Body of pancreas (tissue), 4 donors: ENCODE measurements around the gene P3H4. TPM values are rescaled to one million over a fixed set of nuclear protein-coding genes. Genes with fewer than 3 reads are reported as not detected.

Experiments used
- ATAC-seq: fragments of 150-250 bp; one replicate; pipeline ENCODE4 v1.9.1; 2016
- DNase-seq, 4 donors: peaks; one replicate each; pipeline ENCODE4 v3.0.0-alpha.2; 2019
- H3K27ac ChIP-seq, 4 donors: fragments of 200-600 bp; sonication (generic); 1 replicate in 3 of 4; 2 replicates in 1 of 4; pipeline versions ENCODE4 v1.5.1 to v1.6.1; 2016 to 2019; ENCODE audit warnings: mild to moderate bottlenecking in 1 of 4, mixed read lengths in 1 of 4, moderate library complexity in 1 of 4
- H3K27me3 ChIP-seq, 2 donors: fragments of 200-600 bp; sonication (generic); one replicate each; pipeline ENCODE4 v1.6.0; 2016; ENCODE audit warnings: mild to moderate bottlenecking in 1 of 2
- H3K36me3 ChIP-seq, 2 donors: fragments of 200-600 bp; sonication (generic); replicated peaks in 1 of 2; 2 replicates each; pipeline ENCODE4 v1.5.1; 2016; ENCODE audit warnings: low read depth in 2 of 2; ENCODE audit not compliant: insufficient read depth in 1 of 2
- H3K4me1 ChIP-seq: fragments of 200-600 bp; sonication (generic); one replicate; pipeline ENCODE4 v1.6.0; 2016
- H3K4me3 ChIP-seq, 2 donors: fragments of 200-600 bp; sonication (generic); 1 replicate in 1 of 2; 2 replicates in 1 of 2; pipeline ENCODE4 v1.5.1; 2016 to 2019
- H3K9me3 ChIP-seq, 3 donors: fragments of 200-600 bp; sonication (generic); 1 replicate in 2 of 3; 2 replicates in 1 of 3; pipeline ENCODE4 v1.5.1; 2016
- POLR2A ChIP-seq, 3 donors: fragments of 450-650 bp; IDR thresholded peaks; one replicate each; pipeline ENCODE4 v1.6.1; 2016; ENCODE audit warnings: antibody characterized with exemption in 3 of 3, mild to moderate bottlenecking in 2 of 3
- WGBS, 2 donors: methylation state at CpG; one replicate each; pipeline ENCODE4 v1.1.5; 2017; 5-methylcytosine and 5-hydroxymethylcytosine counted together
- intact Hi-C: fragments of 100-400 bp; cut with DNase I; formaldehyde crosslinking; loops from one replicate; pipeline ENCODE4 v1.15.1; 2023
- total RNA-seq, 2 donors: library from RNA; depleted of rRNA; stranded (reverse); fragments of >200 nt; gene quantifications; one replicate each; pipeline ENCODE4 v1.1.0, GENCODE V29; 2016
- TF ChIP-seq, protein P1 (sequence below), 7 experiments: fragments of 450-650 bp in 4 of 7; fragments of 200-600 bp in 3 of 7; sonication (generic) in 3 of 7; IDR thresholded peaks; one replicate each; pipeline ENCODE4 v1.5.1; 2016 to 2019; ENCODE audit warnings: antibody characterized with exemption in 7 of 7

Gene P3H4
- total RNA-seq, 2 donors from 2014 or later, result 18.4 to 22.7 TPM

DNA sequence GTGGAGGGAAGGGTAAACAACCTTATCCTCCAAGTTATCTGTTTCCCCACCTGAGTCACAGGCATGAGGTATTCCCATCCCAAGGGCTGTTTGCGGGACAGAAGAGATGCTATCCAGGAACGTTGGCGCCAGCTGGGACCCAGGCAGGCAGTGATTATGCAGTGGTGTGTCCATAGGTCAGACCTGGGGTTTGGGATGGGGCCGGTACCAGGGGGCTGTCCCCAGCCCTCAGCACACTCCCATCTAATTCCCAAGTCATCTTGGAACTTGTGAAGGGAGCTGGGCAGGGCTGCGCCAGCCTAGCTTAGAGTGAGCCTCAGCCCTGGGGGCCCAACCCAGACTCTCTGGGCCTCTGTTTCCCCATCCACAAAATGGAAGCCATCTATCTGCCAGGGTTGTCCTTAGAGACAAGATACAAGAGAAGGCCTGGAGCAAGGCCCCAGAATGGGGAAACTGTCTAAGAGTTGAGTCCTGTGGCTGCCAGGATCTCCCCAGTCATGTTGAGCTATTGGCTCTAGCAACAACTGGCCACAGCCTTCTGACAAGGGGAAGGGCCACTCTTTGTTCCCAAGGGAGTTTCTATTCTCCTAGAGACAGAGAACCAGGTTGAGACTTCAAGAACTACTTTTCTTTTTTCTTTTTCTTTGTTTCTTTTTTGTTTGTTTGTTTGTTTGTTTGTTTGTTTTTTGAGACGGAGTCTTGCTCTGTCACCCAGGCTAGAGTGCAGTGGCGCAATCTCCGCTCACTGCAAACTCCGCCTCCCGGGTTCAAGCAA is 15.4 kb downstream of the P3H4 start:
- H3K27me3 ChIP-seq, result no peaks in the 10 kb centered on the region
- DNase-seq (no peak), ATAC-seq (no peak)
- no peaks in the 10 kb centered on the region for H3K9me3 ChIP-seq
- no peak overlapping the region for H3K27ac ChIP-seq
- peaks cover 27% of the 10 kb centered on the region for H3K4me1 ChIP-seq
- H3K4me3 ChIP-seq, result no peak overlapping the region
- TF ChIP-seq, protein P1, sequence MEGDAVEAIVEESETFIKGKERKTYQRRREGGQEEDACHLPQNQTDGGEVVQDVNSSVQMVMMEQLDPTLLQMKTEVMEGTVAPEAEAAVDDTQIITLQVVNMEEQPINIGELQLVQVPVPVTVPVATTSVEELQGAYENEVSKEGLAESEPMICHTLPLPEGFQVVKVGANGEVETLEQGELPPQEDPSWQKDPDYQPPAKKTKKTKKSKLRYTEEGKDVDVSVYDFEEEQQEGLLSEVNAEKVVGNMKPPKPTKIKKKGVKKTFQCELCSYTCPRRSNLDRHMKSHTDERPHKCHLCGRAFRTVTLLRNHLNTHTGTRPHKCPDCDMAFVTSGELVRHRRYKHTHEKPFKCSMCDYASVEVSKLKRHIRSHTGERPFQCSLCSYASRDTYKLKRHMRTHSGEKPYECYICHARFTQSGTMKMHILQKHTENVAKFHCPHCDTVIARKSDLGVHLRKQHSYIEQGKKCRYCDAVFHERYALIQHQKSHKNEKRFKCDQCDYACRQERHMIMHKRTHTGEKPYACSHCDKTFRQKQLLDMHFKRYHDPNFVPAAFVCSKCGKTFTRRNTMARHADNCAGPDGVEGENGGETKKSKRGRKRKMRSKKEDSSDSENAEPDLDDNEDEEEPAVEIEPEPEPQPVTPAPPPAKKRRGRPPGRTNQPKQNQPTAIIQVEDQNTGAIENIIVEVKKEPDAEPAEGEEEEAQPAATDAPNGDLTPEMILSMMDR (IDR thresholded peaks at IDR 0.05), result no peak
- TF ChIP-seq POLR2A (IDR thresholded peaks at IDR 0.05), result no peak
- 83 to 84% methylated on average over 8 to 10 of the region's 10 CpGs for WGBS, 2 donors
- intact Hi-C loops, result no loop called here
- no peaks in the 10 kb centered on the region for H3K36me3 ChIP-seq

DNA sequence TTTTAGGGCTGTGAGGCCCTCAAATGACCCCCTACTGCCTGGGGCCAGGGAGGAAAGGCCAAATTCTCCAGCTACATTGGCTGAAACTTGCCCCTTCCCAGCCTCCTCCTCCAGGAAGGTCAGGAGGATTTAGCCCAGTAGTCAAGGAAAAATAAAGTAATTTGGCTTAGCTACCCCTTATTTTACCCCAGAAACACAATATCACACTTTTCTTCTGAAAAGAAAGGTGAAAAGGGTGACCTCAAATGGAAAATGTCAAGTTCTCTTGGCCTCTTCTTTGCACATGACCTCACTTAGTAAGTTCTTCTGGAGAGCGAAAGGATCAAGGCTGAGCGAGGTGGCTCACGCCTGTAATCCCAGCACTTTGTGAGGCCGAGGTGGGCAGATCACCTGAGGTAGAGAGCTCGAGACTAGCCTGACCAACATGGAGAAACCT is 17.2 kb downstream of the P3H4 start:
- no peak for ATAC-seq
- 95 to 97% methylated on average over 5 of the region's 5 CpGs for WGBS, 2 donors

DNA sequence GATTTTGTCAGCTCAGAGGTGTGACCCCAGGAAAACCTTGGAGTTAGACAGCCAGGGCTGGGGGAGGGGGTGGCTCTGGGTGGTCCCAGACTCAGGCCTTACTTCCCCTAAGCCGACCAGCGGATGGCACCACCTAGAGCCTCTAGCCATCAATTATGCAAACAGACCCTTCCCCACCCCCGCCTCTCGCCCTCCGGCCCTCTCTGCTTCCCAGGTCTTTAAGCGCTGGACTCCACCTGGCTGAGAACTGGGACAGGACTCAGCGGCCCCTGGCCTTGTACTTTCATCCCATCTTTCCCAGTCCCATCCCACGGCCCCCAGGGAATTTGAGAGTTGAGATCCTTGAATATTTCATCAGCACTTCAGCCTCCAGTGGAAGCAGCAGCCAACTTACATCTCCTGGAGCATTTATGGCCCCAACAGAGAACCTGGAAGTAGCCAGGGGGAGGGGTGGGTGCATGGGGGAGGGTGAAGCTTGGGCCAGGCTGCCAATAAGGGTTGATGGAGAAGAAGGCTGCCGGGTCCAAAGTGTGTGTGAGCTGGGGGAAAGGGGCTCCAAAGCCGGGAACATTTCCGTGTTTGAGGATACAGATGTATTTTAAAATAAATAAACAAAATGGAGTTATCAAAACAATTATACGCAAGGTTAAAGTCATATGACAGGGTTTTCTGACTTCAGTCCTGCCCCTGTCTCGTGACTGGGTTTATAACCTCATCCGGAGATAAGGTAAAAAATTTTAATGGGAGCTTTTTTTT is 17.8 kb downstream of the P3H4 start:
- H3K4me3 ChIP-seq, result no peak overlapping the region
- 69 to 75% methylated on average over 14 of the region's 14 CpGs for WGBS, 2 donors

More for the DNA sequence above, 17.2 kb downstream of the P3H4 start:
- intact Hi-C loops, result no loop called here
- Histone ChIP-seq H3K9me3 (no peaks in the 10 kb centered on the region), H3K4me1 (peaks cover 20% of the 10 kb centered on the region), H3K27me3 (no peaks in the 10 kb centered on the region), H3K4me3 (no peak overlapping the region), H3K27ac (peak overlapping the region in 3 of 4 donors; percentile 2 to 85 (median 79)), H3K36me3 (no peaks in the 10 kb centered on the region)
- no peak for DNase-seq
- TF ChIP-seq, protein P1 (IDR thresholded peaks at IDR 0.05), result no peak
- TF ChIP-seq POLR2A (IDR thresholded peaks at IDR 0.05), result no peak

DNA sequence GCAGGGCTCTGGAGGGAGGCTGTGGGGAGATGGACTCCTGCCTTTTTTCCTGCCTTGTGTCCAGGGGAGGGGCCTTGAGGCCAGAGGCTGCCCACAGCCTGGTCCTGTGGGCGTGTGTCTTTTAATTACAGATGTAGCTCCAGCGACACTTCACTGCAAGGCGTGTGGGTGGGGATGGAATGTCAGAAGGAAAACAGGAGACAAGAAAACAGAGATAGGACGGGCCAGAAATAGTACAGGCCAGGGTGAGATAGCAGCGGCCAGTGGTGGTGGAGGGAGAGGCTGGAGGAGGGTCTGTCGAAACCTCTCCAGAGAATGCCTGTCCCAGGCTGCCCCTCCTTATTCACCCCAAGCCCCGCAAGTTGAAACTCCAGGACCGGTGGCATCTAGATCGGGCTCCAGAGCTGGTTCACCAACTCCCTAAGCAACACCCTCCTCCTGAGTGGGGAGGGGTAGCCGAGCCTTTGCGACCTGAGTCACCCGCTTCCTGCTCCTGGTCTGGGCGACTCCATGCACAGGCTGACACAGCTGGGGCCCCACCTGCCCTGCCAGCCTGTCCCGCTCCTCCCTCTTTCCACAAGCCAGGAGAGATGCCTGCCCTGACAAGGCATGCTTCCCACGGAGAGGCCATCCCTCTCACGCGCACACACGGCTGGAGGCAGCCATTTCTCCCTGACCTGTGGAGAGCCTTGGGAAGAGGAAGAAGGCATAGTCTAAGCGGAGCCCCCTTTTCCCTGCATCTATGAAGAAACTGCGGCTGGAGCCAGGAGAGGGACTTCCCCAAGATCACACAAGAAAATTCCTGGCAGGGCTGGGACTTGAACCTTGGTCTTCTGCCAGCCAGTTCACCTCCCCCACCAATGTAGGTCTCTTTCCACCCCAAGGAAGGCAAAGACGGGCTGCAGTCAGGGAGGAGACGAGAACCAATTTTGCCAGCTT is 18.6 kb downstream of the P3H4 start:
- intact Hi-C loops, result no loop called here
- no peaks in the 10 kb centered on the region for H3K9me3 ChIP-seq
- peak overlapping the region; percentile 52 to 85 (median 78) for H3K27ac ChIP-seq
- no peak overlapping the region for H3K4me3 ChIP-seq
- 8 to 18% methylated on average over 16 to 22 of the region's 22 CpGs for whole genome bisulfite sequencing, 2 donors
- no peaks in the 10 kb centered on the region for H3K36me3 ChIP-seq
- ATAC-seq (peak; percentile 80), DNase-seq (peak; percentile 59 to 86 (median 75))
- no peaks in the 10 kb centered on the region for H3K27me3 ChIP-seq
- peak; percentile 22 to 45 (median 33) for TF ChIP-seq POLR2A (IDR thresholded peaks at IDR 0.05)
- TF ChIP-seq, protein P1 (IDR thresholded peaks at IDR 0.05), result no peak
- peaks cover 20% of the 10 kb centered on the region for H3K4me1 ChIP-seq

More for the DNA sequence above, 17.8 kb downstream of the P3H4 start:
- ATAC-seq, result peak; percentile 23
- H3K4me1 ChIP-seq, result peaks cover 20% of the 10 kb centered on the region
- no peaks in the 10 kb centered on the region for H3K36me3 ChIP-seq
- H3K27ac ChIP-seq, result peak overlapping the region; percentile 52 to 85 (median 78)
- H3K27me3 ChIP-seq, result no peaks in the 10 kb centered on the region
- TF ChIP-seq, protein P1 (IDR thresholded peaks at IDR 0.05), result no peak
- no peak for TF ChIP-seq POLR2A (IDR thresholded peaks at IDR 0.05)
- H3K9me3 ChIP-seq, result no peaks in the 10 kb centered on the region
- intact Hi-C loops, result no loop called here
- DNase-seq, result no peak
